ENCODE measurements around the gene IFI27L2. TPM values are rescaled to one million over a fixed set of nuclear protein-coding genes. Genes with fewer than 3 reads are reported as not detected.

Gene IFI27L2
- total RNA-seq, 2 donors from 2014 or later: 58.7 to 63.3 TPM

DNA sequence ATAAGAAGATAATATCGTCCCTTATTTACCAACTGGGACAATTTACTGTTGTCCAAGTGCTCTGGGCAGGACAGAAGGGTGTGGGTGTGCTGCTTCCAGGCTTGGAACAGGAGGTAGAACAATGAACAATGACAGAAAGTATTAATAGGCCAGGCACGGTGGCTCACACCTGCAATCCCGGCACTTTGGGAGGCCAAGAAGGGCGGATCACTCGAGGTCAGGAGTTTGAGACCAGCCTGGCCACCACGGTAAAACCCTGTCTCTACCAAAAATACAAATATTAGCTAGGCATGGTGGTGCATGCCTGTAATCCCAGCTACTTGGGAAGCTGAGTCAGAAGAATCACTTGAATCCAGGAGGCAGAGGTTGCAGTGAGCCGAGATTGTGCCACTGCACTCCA is 16.3 kb downstream of the IFI27L2 start:
- no peak for ATAC-seq
- intact Hi-C loops (cut with DNase I): no loop called here
- no peak for DNase-seq

GRCh38 chr14:94112513-94113063 is 16.8 kb downstream of the IFI27L2 start:
- DNase-seq (no peak), ATAC-seq (no peak)
- intact Hi-C loops (cut with DNase I): no loop called here

- DNase-seq (peak; percentile 63), ATAC-seq (peak in 1 of 2 donors; percentile 6)
- intact Hi-C loops (cut with DNase I): no loop called here
These were observed 17.9 kb downstream of the IFI27L2 start for GRCh38 chr14:94111276-94112095.

GRCh38 chr14:94110552-94111181 is 18.7 kb downstream of the IFI27L2 start, which contains the start of gene IFI27:
Gene IFI27 (plus strand): TSS chr14:94110736.
- intact Hi-C loops (cut with DNase I): no loop called here
- DNase-seq: peak; percentile 81
- ATAC-seq: peak; percentile 60 to 79

DNA sequence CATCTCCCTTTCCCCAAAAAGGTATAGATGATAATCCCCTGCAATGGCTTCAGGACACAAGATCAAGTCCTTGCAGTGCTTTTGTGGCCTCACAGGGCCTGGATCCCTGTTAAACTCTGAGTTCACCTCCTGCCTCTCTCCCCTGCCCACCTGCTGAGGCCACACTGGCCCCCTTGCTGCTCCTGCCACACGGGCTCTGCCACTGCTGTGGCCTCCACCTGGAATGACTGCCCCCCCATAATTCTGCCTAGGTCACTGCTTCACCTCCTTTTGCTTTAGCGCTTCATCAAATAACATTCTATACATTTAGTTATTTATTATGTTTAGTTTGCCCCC is 19.5 kb downstream of the IFI27L2 start:
- ATAC-seq (no peak), DNase-seq (no peak)
- intact Hi-C loops (cut with DNase I): no loop called here

- no peak for ATAC-seq
- DNase-seq: no peak
- intact Hi-C loops (cut with DNase I): no loop called here
These were observed 24.7 kb downstream of the IFI27L2 start for GRCh38 chr14:94104731-94105130.

- intact Hi-C loops (cut with DNase I): no loop called here
- no peak for ATAC-seq
- DNase-seq: no peak
These were observed 25.8 kb downstream of the IFI27L2 start for GRCh38 chr14:94103554-94104150.

DNA sequence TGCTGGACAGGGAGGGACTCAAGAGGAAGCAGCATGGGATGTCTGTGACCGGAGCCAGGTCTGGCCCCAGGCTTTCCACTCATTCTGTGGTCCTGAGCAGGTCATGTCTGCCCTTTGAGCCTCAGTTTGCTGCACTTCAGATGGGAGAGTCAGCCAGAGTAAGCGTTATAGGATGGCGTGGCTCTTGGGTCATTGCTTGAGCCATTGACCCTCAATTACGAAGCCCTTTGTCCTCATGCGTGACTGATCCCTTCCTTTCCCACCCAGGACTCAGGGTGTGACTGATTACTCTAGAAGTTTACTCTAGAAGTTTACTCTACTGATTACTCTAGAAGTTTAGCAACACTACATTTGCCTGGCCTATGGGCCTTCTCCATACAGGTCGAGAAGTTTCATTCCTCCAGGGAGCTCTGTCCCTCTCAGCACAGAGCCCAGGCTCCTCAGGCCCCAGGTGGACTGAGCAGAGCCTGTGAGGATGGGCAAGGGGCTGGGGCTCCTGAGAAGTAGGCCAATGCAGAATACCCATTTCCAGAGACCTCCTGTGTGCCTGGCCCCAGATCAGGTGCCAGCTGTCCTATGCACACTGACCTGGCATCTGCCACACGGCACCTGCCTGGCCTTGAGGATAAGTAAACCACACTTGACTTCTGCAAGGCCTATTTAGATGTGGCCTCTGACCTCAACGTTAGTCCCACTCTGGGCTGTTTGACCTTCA is 26.5 kb downstream of the IFI27L2 start:
- DNase-seq: no peak
- no peak for ATAC-seq
- intact Hi-C loops (cut with DNase I): no loop called here

DNA sequence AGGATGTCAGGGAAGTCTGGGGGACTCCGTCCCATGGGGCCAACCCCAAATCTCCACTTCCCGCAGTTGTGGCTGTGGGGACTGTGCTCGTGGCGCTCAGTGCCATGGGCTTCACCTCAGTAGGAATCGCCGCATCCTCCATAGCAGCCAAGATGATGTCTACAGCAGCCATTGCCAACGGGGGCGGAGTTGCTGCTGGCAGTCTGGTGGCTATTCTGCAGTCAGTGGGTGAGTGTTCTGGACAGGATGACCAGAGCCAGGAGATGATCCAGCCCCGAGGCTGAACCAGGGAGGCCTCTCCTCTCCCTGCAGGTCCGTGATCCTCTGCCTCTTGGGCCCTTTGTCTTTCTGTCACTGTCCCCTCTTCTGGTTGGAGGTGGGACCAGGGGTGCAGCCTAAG is 27.7 kb downstream of the IFI27L2 start:
- peak; percentile 49 for DNase-seq
- peak; percentile 55 to 56 for ATAC-seq
- intact Hi-C loops (cut with DNase I): no loop called here

DNA sequence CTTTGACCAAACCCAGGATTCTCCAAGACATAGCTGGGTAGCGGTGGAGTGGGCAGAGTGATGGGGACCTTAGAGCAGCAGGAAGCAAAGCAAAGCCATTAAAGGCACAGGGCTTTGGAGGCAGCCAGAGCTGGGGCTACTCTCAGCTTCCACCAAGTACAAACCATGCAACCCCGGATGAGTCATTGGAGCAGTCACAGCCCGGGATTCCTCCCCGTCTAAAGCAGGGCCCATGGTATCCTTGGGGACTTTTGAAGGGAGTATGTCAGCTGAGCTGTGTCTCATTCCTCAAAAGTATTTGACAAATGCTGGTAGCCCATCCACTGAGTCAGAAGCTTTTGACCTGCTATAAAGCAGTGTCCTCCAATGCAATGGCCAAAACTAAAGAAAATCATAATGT is 28.6 kb downstream of the IFI27L2 start:
- ATAC-seq (peak; percentile 48 to 75), DNase-seq (no peak)
- intact Hi-C loops (cut with DNase I): no loop called here

DNA sequence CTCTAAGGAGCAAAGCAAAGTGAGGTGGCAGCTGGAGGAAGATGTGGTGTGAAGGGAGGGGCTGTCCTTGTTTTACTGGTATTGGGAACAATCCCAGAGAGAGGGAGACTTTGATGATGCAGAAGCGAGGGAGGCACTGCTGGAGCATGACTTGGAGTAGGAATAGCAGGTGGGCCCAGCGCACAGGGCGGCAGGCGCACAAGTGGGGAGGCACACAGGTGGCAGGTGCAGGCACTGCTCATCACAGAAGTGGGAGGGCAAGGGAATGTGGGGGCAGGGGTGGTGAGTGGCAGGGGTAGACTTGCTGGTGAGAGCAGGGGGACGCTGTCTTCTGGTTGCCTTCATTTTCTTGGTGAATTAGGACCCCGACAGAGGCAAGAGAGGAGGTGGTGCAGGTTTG is 30.4 kb downstream of the IFI27L2 start:
- ATAC-seq (no peak), DNase-seq (no peak)
- intact Hi-C loops (cut with DNase I): no loop called here

- intact Hi-C loops (cut with DNase I): no loop called here
- ATAC-seq (no peak), DNase-seq (no peak)
These were observed 30.9 kb downstream of the IFI27L2 start for GRCh38 chr14:94098326-94098992.

DNA sequence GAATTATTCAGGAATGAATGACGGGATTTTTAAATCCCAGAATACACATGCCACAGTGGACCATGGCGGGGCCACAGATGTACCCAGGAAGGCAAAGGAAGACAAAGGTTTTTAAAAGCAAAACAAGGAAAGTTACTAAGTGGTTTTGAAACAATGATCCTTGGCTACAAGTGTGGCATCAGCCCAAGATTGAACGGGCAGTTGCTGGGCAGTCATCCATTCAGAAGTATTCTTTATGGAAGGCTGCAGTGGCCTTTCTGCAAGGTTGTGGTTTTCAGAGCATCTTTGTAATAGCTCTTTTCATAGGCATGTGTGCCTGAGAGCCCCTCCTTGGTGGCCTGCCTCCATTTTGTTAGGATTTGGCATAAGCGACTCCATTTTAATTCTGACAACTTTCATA is 32.3 kb downstream of the IFI27L2 start:
- intact Hi-C loops (cut with DNase I): no loop called here
- DNase-seq: no peak
- ATAC-seq: no peak

- DNase-seq (no peak), ATAC-seq (no peak)
- intact Hi-C loops (cut with DNase I): no loop called here
These were observed 36.0 kb downstream of the IFI27L2 start for GRCh38 chr14:94093418-94093817.

- no peak for DNase-seq
- intact Hi-C loops (cut with DNase I): no loop called here
- no peak for ATAC-seq
These were observed 39.9 kb downstream of the IFI27L2 start for GRCh38 chr14:94089479-94089878.

GRCh38 chr14:94088516-94088915 is 40.9 kb downstream of the IFI27L2 start:
- DNase-seq (no peak), ATAC-seq (peak in 1 of 2 donors; percentile 16)
- intact Hi-C loops (cut with DNase I): no loop called here

- DNase-seq (no peak), ATAC-seq (no peak)
- intact Hi-C loops (cut with DNase I): no loop called here
These were observed 41.5 kb downstream of the IFI27L2 start for GRCh38 chr14:94087891-94088290.

DNA sequence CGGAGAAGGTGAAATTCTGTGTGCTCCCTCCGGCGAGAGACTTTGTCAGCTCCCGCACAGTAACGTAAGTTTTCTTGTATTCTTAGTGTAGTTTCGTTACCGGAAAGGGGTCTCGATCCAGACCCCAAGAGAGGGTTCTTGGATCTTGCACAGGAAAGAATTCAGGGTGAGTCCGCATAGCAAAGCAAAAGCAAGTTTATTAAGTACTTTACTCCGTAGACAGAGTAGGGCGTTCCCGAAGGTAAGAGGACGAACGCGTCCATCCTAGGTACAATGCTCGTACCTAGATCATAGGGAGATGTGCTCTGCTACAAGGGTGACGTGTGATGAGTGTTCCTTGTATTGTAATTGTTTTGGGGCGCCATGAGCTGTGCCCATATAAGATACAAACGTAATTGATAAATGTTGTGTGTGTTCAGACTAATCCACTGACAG is 48.0 kb downstream of the IFI27L2 start:
- no peak for DNase-seq
- peak; percentile 1 to 34 for ATAC-seq
- intact Hi-C loops (cut with DNase I): loop anchor here in 1 of 2 donors (2.0 kb wide), 1 partner anchor 47 kb away; the partner anchor contains the start of gene IFI27L2
